HG02970 (cell line): Measurements from ENCODE around the gene WHRN.

Source experiments
- ATAC-seq: cut with Tn5 transposase; IDR thresholded peaks from one replicate; pipeline ENCODE4 v1.9.1; 2021; ENCODE audit warnings: mild to moderate bottlenecking, moderate library complexity, moderate number of reproducible peaks; ENCODE audit not compliant: unreplicated experiment, low FRiP score

WHRN gene

GRCh38 chr9:114515528-114515927, 10.3 kb upstream of the WHRN start:
- ATAC-seq, result no peak

- ATAC-seq, result no peak
Measured at GRCh38 chr9:114513959-114514267, 8.6 kb upstream of the WHRN start.

GRCh38 chr9:114513055-114513958, 8.0 kb upstream of the WHRN start:
- ATAC-seq, result no peak

- no peak for ATAC-seq
Measured at GRCh38 chr9:114511978-114512874, 7.0 kb upstream of the WHRN start.

GRCh38 chr9:114507726-114508125, 2.5 kb upstream of the WHRN start:
- ATAC-seq, result no peak

- ATAC-seq, result no peak
Measured at GRCh38 chr9:114506082-114506390, 763 bp upstream of the WHRN start.

- no peak for ATAC-seq
Measured at GRCh38 chr9:114504341-114505186, 709 bp downstream of the WHRN start.

- ATAC-seq, result no peak
Measured at GRCh38 chr9:114503522-114504340, 1.5 kb downstream of the WHRN start.

- ATAC-seq, result no peak
Measured at GRCh38 chr9:114503009-114503408, 2.3 kb downstream of the WHRN start.

GRCh38 chr9:114501796-114502682, 3.2 kb downstream of the WHRN start:
- no peak for ATAC-seq

GRCh38 chr9:114500697-114501292, 4.5 kb downstream of the WHRN start:
- no peak for ATAC-seq

- no peak for ATAC-seq
Measured at GRCh38 chr9:114499941-114500696, 5.2 kb downstream of the WHRN start.

- ATAC-seq, result no peak
Measured at GRCh38 chr9:114499528-114499927, 5.7 kb downstream of the WHRN start.

GRCh38 chr9:114497727-114498382, 7.4 kb downstream of the WHRN start:
- no peak for ATAC-seq

GRCh38 chr9:114497236-114497635, 8.0 kb downstream of the WHRN start:
- no peak for ATAC-seq

GRCh38 chr9:114496011-114496410, 9.3 kb downstream of the WHRN start:
- no peak for ATAC-seq

- no peak for ATAC-seq
Measured at GRCh38 chr9:114494776-114495569, 10.3 kb downstream of the WHRN start.
